ENCODE data around the gene HYOU1. TPM values are rescaled to one million over a fixed set of nuclear protein-coding genes. Genes with fewer than 3 reads are reported as not detected.

The HYOU1 gene
- total RNA-seq, 1 experiment from 2014 or later: 268 TPM

- CTCF ChIA-PET: interaction anchor here (0.6 kb wide), 1 partner anchor 13 kb away, joined by 7 read pairs; no protein-coding TSS in a partner anchor
- no peak for TF ChIP-seq SIN3A (IDR thresholded peaks at IDR 0.05; ENCODE audit: borderline replicate concordance, insufficient read depth, low read depth, low read length)
- TF ChIP-seq TCF7L2 (IDR thresholded peaks at IDR 0.05; ENCODE audit: low read depth, low read length): no peak
- no peak for TF ChIP-seq CTCF (IDR thresholded peaks at IDR 0.05)
- TF ChIP-seq REST (IDR thresholded peaks at IDR 0.05; ENCODE audit: insufficient read depth in 1 of 2, low read depth in 2 of 2, low read length in 1 of 2): no peak
- TF ChIP-seq POLR2AphosphoS5 (IDR thresholded peaks at IDR 0.05; ENCODE audit: low read depth, low read length): no peak
- Histone ChIP-seq H3K36me3 (ENCODE audit: control insufficient read depth, insufficient read depth, low read length) (peaks cover 5% of the 10 kb centered on the region), H3K27ac (ENCODE audit: low read length) (no peak overlapping the region), H3K27me3 (ENCODE audit: control insufficient read depth, insufficient read depth, low read length) (no peaks in the 10 kb centered on the region), H3K4me3 (ENCODE audit: low read depth in 2 of 2, low read length in 2 of 2) (no peak overlapping the region), H3K9me3 (ENCODE audit: control insufficient read depth, insufficient read depth, low read depth, low read length) (no peaks in the 10 kb centered on the region), H3K4me1 (ENCODE audit: control insufficient read depth, insufficient read depth, low read length) (peaks cover 22% of the 10 kb centered on the region)
- no peak for DNase-seq (ENCODE audit: low read depth, low spot score)
- in situ Hi-C loops (cut with HindIII; ENCODE audit: low pct_unique_long_range_greater_than_20kb, low sequenced_read_pairs): no loop called here
- POLR2A ChIA-PET: no interaction called here
- no peak for ATAC-seq
- no TSS peak for BruUV-seq (replicated peaks)
- intact Hi-C loops (cut with micrococcal nuclease; ENCODE audit: unreplicated experiment): no loop called here
These were observed 29.3 kb downstream of the HYOU1 start for GRCh38 chr11:119027561-119028345.

GRCh38 chr11:119026970-119027369, 30.0 kb downstream of the HYOU1 start:
- TF ChIP-seq CTCF (IDR thresholded peaks at IDR 0.05): no peak
- TF ChIP-seq REST (IDR thresholded peaks at IDR 0.05; ENCODE audit: insufficient read depth in 1 of 2, low read depth in 2 of 2, low read length in 1 of 2): no peak
- TF ChIP-seq SIN3A (IDR thresholded peaks at IDR 0.05; ENCODE audit: borderline replicate concordance, insufficient read depth, low read depth, low read length): no peak
- TF ChIP-seq TCF7L2 (IDR thresholded peaks at IDR 0.05; ENCODE audit: low read depth, low read length): no peak
- no peak for TF ChIP-seq POLR2AphosphoS5 (IDR thresholded peaks at IDR 0.05; ENCODE audit: low read depth, low read length)
- no peak overlapping the region for H3K4me3 ChIP-seq (ENCODE audit: low read depth in 2 of 2, low read length in 2 of 2)
- ATAC-seq: no peak
- ChIA-PET CTCF (interaction anchor here (0.6 kb wide), 1 partner anchor 14 kb away, joined by 7 read pairs; no protein-coding TSS in a partner anchor), POLR2A (no interaction called here)
- in situ Hi-C loops (cut with HindIII; ENCODE audit: low pct_unique_long_range_greater_than_20kb, low sequenced_read_pairs): no loop called here
- peaks cover 5% of the 10 kb centered on the region for H3K36me3 ChIP-seq (ENCODE audit: control insufficient read depth, insufficient read depth, low read length)
- BruUV-seq (replicated peaks): no TSS peak
- H3K27me3 ChIP-seq (ENCODE audit: control insufficient read depth, insufficient read depth, low read length): no peaks in the 10 kb centered on the region
- DNase-seq (ENCODE audit: low read depth, low spot score): no peak
- no peaks in the 10 kb centered on the region for H3K9me3 ChIP-seq (ENCODE audit: control insufficient read depth, insufficient read depth, low read depth, low read length)
- peaks cover 22% of the 10 kb centered on the region for H3K4me1 ChIP-seq (ENCODE audit: control insufficient read depth, insufficient read depth, low read length)
- intact Hi-C loops (cut with micrococcal nuclease; ENCODE audit: unreplicated experiment): no loop called here
- no peak overlapping the region for H3K27ac ChIP-seq (ENCODE audit: low read length)
